Ectodermal cell (in vitro differentiated cells): ENCODE data around the gene TOR1B.
"Not testable (repeated sequence)": the region's sequence is repeated elsewhere in the genome, so short reads cannot be mapped to it uniquely, and the experiment has no call there.

ENCODE experiments used
- H3K27ac ChIP-seq: 2 replicates; pipeline ENCODE4 v1.7.0; 2013; ENCODE audit warnings: mild to moderate bottlenecking, low read depth, low read length; ENCODE audit not compliant: insufficient read depth, poor library complexity, severe bottlenecking
- H3K27me3 ChIP-seq: 2 replicates; pipeline ENCODE4 v1.7.0; 2013; ENCODE audit warnings: mild to moderate bottlenecking, low read length; ENCODE audit not compliant: insufficient read depth, control insufficient read depth, poor library complexity, severe bottlenecking
- H3K36me3 ChIP-seq: one replicate; pipeline ENCODE4 v1.7.0; 2013; ENCODE audit warnings: low read length; ENCODE audit not compliant: control insufficient read depth, insufficient read depth
- H3K4me1 ChIP-seq: one replicate; pipeline ENCODE4 v1.7.0; 2013; ENCODE audit warnings: low read length; ENCODE audit not compliant: control insufficient read depth, insufficient read depth
- H3K4me3 ChIP-seq: 2 replicates; pipeline ENCODE4 v1.7.0; 2013; ENCODE audit warnings: low read depth, low read length, control low read depth; ENCODE audit not compliant: insufficient read depth
- H3K9me3 ChIP-seq: 2 replicates; pipeline ENCODE4 v1.7.0; 2013; ENCODE audit warnings: mild to moderate bottlenecking, low read length, moderate library complexity; ENCODE audit not compliant: control insufficient read depth
- WGBS, 2 experiments: methylation state at CpG; one replicate each; pipeline ENCODE4 v1.1.7; 2013; ENCODE audit warnings: missing lambda C conversion rate in 2 of 2; 5-methylcytosine and 5-hydroxymethylcytosine counted together

The TOR1B gene

DNA sequence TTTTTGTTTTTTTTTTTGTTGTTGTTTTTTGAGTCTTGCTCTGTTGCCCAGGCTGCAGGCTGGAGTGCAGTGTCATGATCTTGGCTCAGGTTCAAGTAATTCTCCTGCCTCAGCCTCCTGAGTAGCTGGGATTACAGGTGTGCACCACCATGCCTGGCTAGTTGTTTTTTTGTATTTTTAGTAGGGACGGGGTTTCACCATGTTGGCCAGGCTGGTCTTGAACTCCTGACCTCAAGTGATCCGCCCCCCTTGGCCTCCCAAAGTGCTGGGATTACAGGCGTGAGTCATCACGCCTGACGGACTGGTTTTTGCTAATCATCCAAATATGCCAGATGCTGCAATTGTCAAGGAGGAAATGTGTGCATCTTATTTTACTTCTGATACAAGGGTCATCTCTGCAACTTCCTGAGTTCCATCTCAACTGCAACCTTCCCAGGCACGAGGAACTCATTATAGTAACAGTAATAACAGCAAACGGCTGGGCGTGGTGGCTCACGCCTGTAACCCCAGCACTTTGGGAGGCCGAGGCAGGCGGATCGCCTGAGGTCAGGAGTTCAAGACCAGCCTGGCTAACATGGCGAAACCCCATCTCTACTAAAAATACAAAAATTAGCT is 40.5 kb upstream of the TOR1B start:
- not testable (repeated sequence) for H3K27ac ChIP-seq, H3K4me3 ChIP-seq, H3K27me3 ChIP-seq, H3K9me3 ChIP-seq, H3K36me3 ChIP-seq
- WGBS, 2 experiments, result 93 to 94% methylated on average over 13 of the region's 13 CpGs
- peaks cover 12% of the 10 kb centered on the region for H3K4me1 ChIP-seq

DNA sequence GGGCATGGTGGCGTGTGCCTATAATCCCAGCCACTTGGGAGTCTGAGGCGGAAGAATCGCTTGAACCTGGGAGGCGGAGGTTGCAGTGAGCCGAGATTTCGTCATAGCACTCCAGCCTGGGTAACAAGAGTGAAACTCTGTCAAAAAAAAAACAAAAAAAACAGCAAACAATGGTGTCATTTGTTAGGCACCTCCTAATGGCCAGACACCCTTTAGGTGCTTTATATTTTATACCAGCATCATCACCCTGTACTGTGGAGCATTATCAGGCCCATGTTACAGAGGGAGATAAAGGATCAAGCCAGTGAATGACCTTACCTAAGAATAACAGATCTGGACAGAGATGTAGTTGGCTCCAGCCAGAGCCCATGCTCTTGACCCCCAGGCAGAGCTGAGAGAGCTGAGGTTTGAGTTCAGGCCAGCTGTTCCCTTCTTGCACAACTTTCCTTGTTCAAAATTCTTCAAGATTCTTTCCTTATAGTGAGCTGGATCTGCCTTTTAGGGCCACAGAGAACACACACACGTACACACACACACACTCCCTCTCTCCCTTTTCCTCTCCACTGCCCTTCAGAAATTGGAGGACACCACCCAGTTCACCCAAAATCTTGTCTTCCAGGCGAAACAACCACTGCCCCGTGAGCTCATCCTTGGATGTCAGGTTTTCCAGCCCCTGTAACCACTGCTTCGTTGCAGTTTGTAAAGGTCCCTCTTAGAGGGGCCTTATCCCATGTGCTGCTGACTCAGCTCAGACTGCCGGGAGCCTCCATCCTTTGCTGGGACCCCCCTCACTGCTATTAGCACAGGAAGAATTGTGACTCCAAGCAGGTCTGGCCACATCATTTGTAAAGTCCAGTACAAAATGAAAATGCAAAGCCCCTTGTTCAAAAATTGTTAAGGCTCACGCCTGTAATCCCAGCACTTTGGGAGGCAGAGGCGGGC is 39.7 kb upstream of the TOR1B start:
- Histone ChIP-seq H3K27ac (no peak overlapping the region), H3K4me1 (peaks cover 12% of the 10 kb centered on the region), H3K4me3 (no peak overlapping the region), H3K9me3 (no peaks in the 10 kb centered on the region), H3K36me3 (no peaks in the 10 kb centered on the region), H3K27me3 (no peaks in the 10 kb centered on the region)
- 90 to 91% methylated on average over 13 of the region's 13 CpGs for WGBS, 2 experiments

DNA sequence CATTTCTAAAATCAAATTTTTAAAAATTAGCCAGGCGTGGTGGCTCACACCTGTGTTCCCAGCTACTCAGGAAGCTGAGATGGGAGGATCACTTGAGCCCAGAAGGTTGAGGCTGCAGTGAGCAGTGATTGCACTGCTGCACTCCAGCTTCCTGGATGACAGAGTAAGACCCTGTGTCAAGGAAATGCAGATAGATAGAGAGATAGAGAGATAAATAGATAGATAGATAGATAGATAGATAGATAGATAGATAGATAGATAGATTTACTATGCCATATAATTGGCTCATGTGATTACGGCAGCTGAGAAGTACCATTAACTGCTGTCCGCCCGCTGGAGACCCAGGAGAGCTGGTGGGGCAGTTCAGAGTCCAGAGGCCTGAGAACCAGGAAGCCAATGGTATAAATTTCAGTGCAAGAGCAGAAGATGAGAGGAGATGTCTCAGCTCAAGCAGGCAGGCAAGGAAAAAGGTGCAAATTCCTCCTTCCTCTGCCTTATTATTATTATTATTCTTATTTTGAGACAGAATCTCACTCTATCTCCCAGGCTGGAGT is 37.1 kb upstream of the TOR1B start:
- Histone ChIP-seq H3K36me3 (no peaks in the 10 kb centered on the region), H3K27me3 (no peaks in the 10 kb centered on the region), H3K9me3 (no peaks in the 10 kb centered on the region), H3K4me3 (no peak overlapping the region), H3K4me1 (peaks cover 12% of the 10 kb centered on the region), H3K27ac (no peak overlapping the region)
- 93 to 95% methylated on average over 4 of the region's 4 CpGs for WGBS, 2 experiments

DNA sequence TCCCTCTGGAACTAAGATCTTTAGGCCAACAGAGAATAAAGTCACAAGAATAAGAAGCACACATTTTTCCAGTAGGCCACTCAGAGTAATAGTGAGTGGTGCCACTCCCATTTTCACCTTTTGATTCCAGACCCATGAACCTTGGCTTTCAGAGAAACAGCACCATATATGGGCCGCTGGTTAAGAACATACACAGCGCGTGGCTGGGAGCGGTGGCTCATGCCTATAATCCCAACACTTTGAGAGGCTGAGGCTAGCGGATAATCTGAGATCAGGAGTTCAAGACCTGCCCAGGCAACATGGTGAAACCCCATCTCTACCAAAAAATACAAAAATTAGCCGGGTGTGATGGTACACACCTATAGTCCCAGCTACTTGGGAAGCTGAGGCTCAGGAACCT is 34.5 kb upstream of the TOR1B start:
- 86 to 94% methylated on average over 6 of the region's 6 CpGs for WGBS, 2 experiments
- Histone ChIP-seq H3K27ac (no peak overlapping the region), H3K4me1 (peaks cover under 1% of the 10 kb centered on the region), H3K4me3 (no peak overlapping the region), H3K9me3 (no peaks in the 10 kb centered on the region), H3K36me3 (no peaks in the 10 kb centered on the region), H3K27me3 (no peaks in the 10 kb centered on the region)

GRCh38 chr9:129769669-129770068 is 33.3 kb upstream of the TOR1B start:
- Histone ChIP-seq H3K4me1 (no peaks in the 10 kb centered on the region), H3K27me3 (no peaks in the 10 kb centered on the region), H3K9me3 (no peaks in the 10 kb centered on the region), H3K27ac (no peak overlapping the region), H3K36me3 (no peaks in the 10 kb centered on the region), H3K4me3 (no peak overlapping the region)
- WGBS, 2 experiments, result 93% methylated on average over 5 of the region's 5 CpGs

- 90 to 95% methylated on average over 5 of the region's 5 CpGs for WGBS, 2 experiments
Observed at GRCh38 chr9:129770741-129771140, 32.2 kb upstream of the TOR1B start.

GRCh38 chr9:129773262-129774048 is 29.5 kb upstream of the TOR1B start:
- WGBS, 2 experiments, result 89 to 92% methylated on average over 10 of the region's 10 CpGs
- H3K4me3 ChIP-seq, result no peak overlapping the region
- H3K9me3 ChIP-seq, result no peaks in the 10 kb centered on the region
- no peak overlapping the region for H3K27ac ChIP-seq
- H3K27me3 ChIP-seq, result no peaks in the 10 kb centered on the region
- no peaks in the 10 kb centered on the region for H3K36me3 ChIP-seq
- H3K4me1 ChIP-seq, result peaks cover 8% of the 10 kb centered on the region

More at GRCh38 chr9:129770741-129771140, 32.2 kb upstream of the TOR1B start:
- Histone ChIP-seq H3K27ac (no peak overlapping the region), H3K36me3 (no peaks in the 10 kb centered on the region), H3K27me3 (no peaks in the 10 kb centered on the region), H3K4me3 (no peak overlapping the region), H3K4me1 (no peaks in the 10 kb centered on the region), H3K9me3 (no peaks in the 10 kb centered on the region)

- Histone ChIP-seq H3K27ac (no peak overlapping the region), H3K4me1 (peaks cover 8% of the 10 kb centered on the region), H3K36me3 (no peaks in the 10 kb centered on the region), H3K27me3 (no peaks in the 10 kb centered on the region), H3K9me3 (no peaks in the 10 kb centered on the region), H3K4me3 (no peak overlapping the region)
- WGBS, 2 experiments, result 85 to 87% methylated on average over 20 of the region's 20 CpGs
Observed at GRCh38 chr9:129774791-129775447, 28.1 kb upstream of the TOR1B start.

DNA sequence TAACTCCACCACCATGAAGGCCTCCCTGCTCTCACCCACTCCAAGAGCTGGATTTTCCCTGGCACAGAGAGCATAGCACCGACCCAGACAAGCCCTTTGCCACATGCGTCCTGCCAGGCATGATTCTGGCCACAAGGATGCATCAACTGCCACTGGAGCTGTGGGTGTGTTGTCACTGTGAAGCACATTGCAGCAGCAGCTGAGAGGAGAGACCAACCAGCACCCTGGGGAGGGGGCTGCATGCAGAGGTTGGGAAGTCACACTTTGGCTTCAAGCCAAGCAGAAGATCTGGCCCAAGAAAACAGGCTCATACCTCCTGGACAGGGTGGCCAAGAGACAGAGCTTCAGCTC is 27.6 kb upstream of the TOR1B start:
- no peak overlapping the region for H3K4me3 ChIP-seq
- no peak overlapping the region for H3K27ac ChIP-seq
- H3K4me1 ChIP-seq, result peaks cover 8% of the 10 kb centered on the region
- H3K27me3 ChIP-seq, result no peaks in the 10 kb centered on the region
- 87 to 92% methylated on average over 2 of the region's 2 CpGs for WGBS, 2 experiments
- no peaks in the 10 kb centered on the region for H3K9me3 ChIP-seq
- H3K36me3 ChIP-seq, result no peaks in the 10 kb centered on the region
